H1 (cell line): Measurements from ENCODE around the gene YOD1. TPM values are rescaled to one million over a fixed set of nuclear protein-coding genes. Genes with fewer than 3 reads are reported as not detected.

ENCODE experiments used
- CTCF ChIA-PET: fragments of 300-600 bp; sonication (Branson Sonifier 250); formaldehyde crosslinking; loops from one replicate; lab custom pipeline; 2021; ENCODE audit not compliant: partially characterized antibody; lab: Charles Lee
- POLR2A ChIA-PET: fragments of 300-600 bp; sonication (Branson Sonifier 250); formaldehyde crosslinking; loops from one replicate; lab custom pipeline; 2021; ENCODE audit warnings: inconsistent platforms; ENCODE audit not compliant: partially characterized antibody; lab: Charles Lee
- DNase-seq, 2 experiments: peaks; one replicate each; pipeline versions ENCODE4 v3.0.0 to v3.0.0-alpha.2; 2010 to 2022; ENCODE audit warnings: low spot score in 2 of 2, low read depth in 1 of 2, mixed read lengths in 1 of 2
- FAIRE-seq: peaks from 2 replicates; lab custom pipeline; 2011; peaks lifted over from hg19 to GRCh38; lab: Jason Lieb, UNC
- H2AFZ ChIP-seq: 2 replicates; pipeline ENCODE4 v1.8.1; 2012; ENCODE audit warnings: low read length, inconsistent platforms
- H2AK5ac ChIP-seq: 2 replicates; pipeline ENCODE4 v1.6.1; 2013; ENCODE audit warnings: low read depth, low read length
- H2BK120ac ChIP-seq: replicated peaks from 2 replicates; pipeline ENCODE3; 2013; ENCODE audit warnings: low read depth, low read length, inconsistent platforms
- H2BK12ac ChIP-seq: 2 replicates; pipeline ENCODE4 v1.6.1; 2013; ENCODE audit warnings: low read depth, low read length
- H2BK15ac ChIP-seq: 2 replicates; pipeline ENCODE4 v1.6.1; 2013; ENCODE audit warnings: low read length
- H2BK20ac ChIP-seq: 2 replicates; pipeline ENCODE4 v1.6.1; 2013; ENCODE audit warnings: low read length
- H2BK5ac ChIP-seq: 2 replicates; pipeline ENCODE4 v1.6.1; 2013; ENCODE audit warnings: low read depth, low read length
- H3K14ac ChIP-seq: 2 replicates; pipeline ENCODE4 v1.6.1; 2013; ENCODE audit warnings: inconsistent platforms; ENCODE audit not compliant: insufficient read length
- H3K18ac ChIP-seq: 2 replicates; pipeline ENCODE4 v1.6.1; 2013; ENCODE audit warnings: low read length; ENCODE audit errors: extremely low read depth
- H3K23ac ChIP-seq: 2 replicates; pipeline ENCODE4 v1.6.1; 2013; ENCODE audit warnings: inconsistent platforms; ENCODE audit not compliant: insufficient read length
- H3K23me2 ChIP-seq: 2 replicates; pipeline ENCODE4 v1.6.1; 2013; ENCODE audit warnings: low read depth, low read length
- H3K27ac ChIP-seq: 2 replicates; pipeline ENCODE4 v1.6.1; 2011; ENCODE audit warnings: low read depth, low read length, inconsistent platforms
- H3K27me3 ChIP-seq, 4 experiments: replicated peaks in 1 of 4; 1 replicate in 1 of 4; 2 replicates in 3 of 4; pipeline versions ENCODE4 v1.6.1 to v1.8.1; 2011 to 2013; ENCODE audit warnings: low read length in 3 of 4, mild to moderate bottlenecking in 3 of 4, inconsistent platforms in 2 of 4, mixed read lengths in 2 of 4, moderate library complexity in 1 of 4; ENCODE audit not compliant: control insufficient read depth in 3 of 4, insufficient read depth in 3 of 4; ENCODE audit errors: extremely low read depth in 1 of 4
- H3K36me3 ChIP-seq, 4 experiments: 2 replicates each; pipeline versions ENCODE4 v1.6.1 to v1.8.1; 2011 to 2013; ENCODE audit warnings: mild to moderate bottlenecking in 4 of 4, low read length in 3 of 4, moderate library complexity in 2 of 4, control low read depth in 1 of 4, inconsistent platforms in 1 of 4; ENCODE audit not compliant: insufficient read depth in 4 of 4, control insufficient read depth in 2 of 4
- H3K4ac ChIP-seq: replicated peaks from 2 replicates; pipeline ENCODE3; 2013; ENCODE audit warnings: low read length, low read depth, mixed read lengths, inconsistent platforms; ENCODE audit not compliant: insufficient read length
- H3K4me1 ChIP-seq, 4 experiments: replicated peaks in 1 of 4; 1 replicate in 1 of 4; 2 replicates in 3 of 4; pipeline versions ENCODE4 v1.6.1 to v1.8.1; 2011 to 2013; ENCODE audit warnings: low read length in 3 of 4, inconsistent platforms in 2 of 4, mixed read lengths in 1 of 4; ENCODE audit not compliant: insufficient read depth in 4 of 4, control insufficient read depth in 3 of 4
- H3K4me2 ChIP-seq, 2 experiments: 2 replicates each; pipeline versions ENCODE4 v1.6.1 to v1.8.1; 2011 to 2013; ENCODE audit warnings: low read depth in 2 of 2, low read length in 2 of 2, control low read depth in 1 of 2, inconsistent platforms in 1 of 2, mild to moderate bottlenecking in 1 of 2; ENCODE audit not compliant: insufficient read depth in 1 of 2
- H3K4me3 ChIP-seq, 4 experiments: fragments of 200-600, 300-600 bp in 1 of 4; sonication (generic), shearing (Covaris generic), sonication (Bioruptor Twin) in 1 of 4; 2 replicates each; pipeline versions ENCODE4 v1.5.1 to v1.8.1; 2011 to 2016; ENCODE audit warnings: low read length in 4 of 4, low read depth in 3 of 4, control low read depth in 2 of 4, inconsistent platforms in 2 of 4, mild to moderate bottlenecking in 2 of 4, mixed read lengths in 1 of 4, moderate library complexity in 1 of 4; ENCODE audit not compliant: insufficient read depth in 2 of 4; ENCODE audit errors: extremely low read depth in 1 of 4
- H3K56ac ChIP-seq: replicated peaks from 2 replicates; pipeline ENCODE3; 2013; ENCODE audit warnings: low read depth, mild to moderate bottlenecking, mixed read lengths, low read length, inconsistent platforms; ENCODE audit not compliant: insufficient read length
- H3K79me1 ChIP-seq: 2 replicates; pipeline ENCODE4 v1.6.1; 2013; ENCODE audit warnings: low read depth, low read length, control low read depth
- H3K79me2 ChIP-seq, 2 experiments: 2 replicates each; pipeline versions ENCODE4 v1.6.1 to v1.8.1; 2012 to 2013; ENCODE audit warnings: low read length in 2 of 2, mild to moderate bottlenecking in 2 of 2, inconsistent platforms in 1 of 2; ENCODE audit not compliant: insufficient read depth in 2 of 2, control insufficient read depth in 1 of 2
- H3K9ac ChIP-seq, 4 experiments: replicated peaks in 1 of 4; 1 replicate in 1 of 4; 2 replicates in 3 of 4; pipeline versions ENCODE4 v1.6.1 to v1.8.1; 2011 to 2013; ENCODE audit warnings: low read depth in 3 of 4, low read length in 3 of 4, control low read depth in 2 of 4, mild to moderate bottlenecking in 2 of 4, moderate library complexity in 2 of 4, inconsistent platforms in 1 of 4; ENCODE audit errors: extremely low read depth in 1 of 4
- H3K9me3 ChIP-seq, 2 experiments: 2 replicates each; pipeline versions ENCODE4 v1.6.1 to v1.8.1; 2012 to 2013; ENCODE audit warnings: mild to moderate bottlenecking in 2 of 2, moderate library complexity in 2 of 2, control low read depth in 1 of 2, inconsistent platforms in 1 of 2, low read depth in 1 of 2, low read length in 1 of 2, mixed read lengths in 1 of 2; ENCODE audit not compliant: insufficient read depth in 2 of 2
- H4K20me1 ChIP-seq, 2 experiments: replicated peaks in 1 of 2; 2 replicates each; pipeline versions ENCODE3 to v1.8.1; 2011 to 2013; ENCODE audit warnings: inconsistent platforms in 2 of 2, low read length in 2 of 2, mild to moderate bottlenecking in 1 of 2; ENCODE audit not compliant: insufficient read depth in 2 of 2, control insufficient read depth in 1 of 2
- H4K5ac ChIP-seq: 2 replicates; pipeline ENCODE4 v1.6.1; 2013; ENCODE audit warnings: low read length, low read depth, mixed read lengths, inconsistent platforms; ENCODE audit not compliant: insufficient read length
- H4K8ac ChIP-seq: 2 replicates; pipeline ENCODE4 v1.8.0; 2013; ENCODE audit warnings: mild to moderate bottlenecking, moderate library complexity, low read length, inconsistent platforms; ENCODE audit not compliant: insufficient read depth; ENCODE audit errors: extremely low read depth
- H4K91ac ChIP-seq: replicated peaks from 2 replicates; pipeline ENCODE3; 2013; ENCODE audit warnings: low read length, mixed read lengths, inconsistent platforms; ENCODE audit not compliant: insufficient read length
- CBX5 ChIP-seq: fragments of 300-800, 300-1000 bp; sonication (generic); IDR thresholded peaks from 2 replicates; pipeline ENCODE4 v1.7.1; 2016; ENCODE audit warnings: antibody characterized with exemption, low read length, low read depth
- CBX8 ChIP-seq: fragments of 300-800, 300-1000 bp; sonication (generic); IDR thresholded peaks from 2 replicates; pipeline ENCODE4 v1.7.1; 2016; ENCODE audit warnings: low read depth, low read length, borderline replicate concordance
- CTBP2 ChIP-seq: IDR thresholded peaks from 2 replicates; pipeline ENCODE4 v1.7.0; 2011; ENCODE audit warnings: borderline replicate concordance, mild to moderate bottlenecking, moderate library complexity, mixed read lengths, low read length; ENCODE audit not compliant: insufficient read depth, insufficient read length
- EGR1 ChIP-seq: IDR thresholded peaks from 2 replicates; pipeline ENCODE4 v1.6.1; 2011; ENCODE audit warnings: low read depth, low read length, borderline replicate concordance
- EZH2 ChIP-seq: fragments of 200-600 bp; sonication (generic); IDR thresholded peaks from 2 replicates; pipeline ENCODE4 v1.7.1; 2012; ENCODE audit warnings: low read depth, mild to moderate bottlenecking, moderate library complexity, low read length, inconsistent platforms; ENCODE audit not compliant: severe bottlenecking
- JUN ChIP-seq: IDR thresholded peaks from 2 replicates; pipeline ENCODE4 v1.6.1; 2011; ENCODE audit warnings: low read depth, mild to moderate bottlenecking, improper control_type of control experiment, low read length
- JUND ChIP-seq: IDR thresholded peaks from 2 replicates; pipeline ENCODE4 v1.6.1; 2011; ENCODE audit warnings: mild to moderate bottlenecking, improper control_type of control experiment, low read length
- PHF8 ChIP-seq: fragments of 200-600 bp; sonication (generic); conservative IDR thresholded peaks from 2 replicates; pipeline ENCODE4 v1.7.1; 2012; ENCODE audit warnings: low read depth, mild to moderate bottlenecking, inconsistent platforms, low read length, moderate library complexity
- RFX5 ChIP-seq: IDR thresholded peaks from 2 replicates; pipeline ENCODE4 v1.6.1; 2011; ENCODE audit warnings: low read depth, low read length, improper control_type of control experiment, borderline replicate concordance
- SAP30 ChIP-seq: fragments of 300-600 bp; sonication (generic); IDR thresholded peaks from 2 replicates; pipeline ENCODE4 v1.7.1; 2012; ENCODE audit warnings: low read length, moderate library complexity, mild to moderate bottlenecking, inconsistent platforms; ENCODE audit not compliant: insufficient read depth, insufficient replicate concordance
- SIN3A ChIP-seq, 2 experiments: IDR thresholded peaks in 1 of 2; conservative IDR thresholded peaks in 1 of 2; 2 replicates each; pipeline ENCODE4 v1.6.1; 2011 to 2012; ENCODE audit warnings: low read length in 2 of 2, improper control_type of control experiment in 1 of 2, low read depth in 1 of 2, mild to moderate bottlenecking in 1 of 2
- SP1 ChIP-seq: IDR thresholded peaks from 2 replicates; pipeline ENCODE4 v1.6.1; 2011; ENCODE audit warnings: low read depth, low read length
- SP4 ChIP-seq: IDR thresholded peaks from 2 replicates; pipeline ENCODE4 v1.6.1; 2012; ENCODE audit warnings: low read length, inconsistent platforms
- ZNF274 ChIP-seq: IDR thresholded peaks from 2 replicates; pipeline ENCODE4 v1.7.0; 2012; ENCODE audit warnings: low read length, borderline replicate concordance; ENCODE audit errors: extremely low read depth
- WGBS, 2 experiments: shearing (Covaris generic) in 1 of 2; methylation state at CpG; one replicate each; pipeline versions ENCODE4 v1.1.6 to v1.1.7; 2013 to 2015; ENCODE audit warnings: low lambda C conversion rate in 2 of 2, mixed read lengths in 2 of 2, inconsistent platforms in 1 of 2, low coverage in 1 of 2, missing lambda C conversion rate in 1 of 2; ENCODE audit not compliant: insufficient replicate concordance in 2 of 2, insufficient coverage in 1 of 2, insufficient read length in 1 of 2; ENCODE audit errors: extremely low coverage in 1 of 2, missing lambda C conversion rate in 1 of 2; 5-methylcytosine and 5-hydroxymethylcytosine counted together
- polyA plus RNA-seq, 7 experiments: library from polyadenylated mRNA; depleted of rRNA in 3 of 7; stranded (reverse) in 5 of 7; unstranded in 2 of 7; fragments of >200 nt in 5 of 7; fragments of 200-250 nt in 2 of 7; gene quantifications; 1 replicate in 5 of 7; 2 replicates in 1 of 7; 4 replicates in 1 of 7; pipeline versions ENCODE4 v1.2.1 to v1.2.3, GENCODE V29; 2011 to 2013; ENCODE audit warnings: missing spikeins in 2 of 7, mixed read lengths in 2 of 7
- total RNA-seq: library from RNA; stranded (reverse); fragmentation: NEBNext Ultra II Directional; extraction: Animal tissue kit (Norgen Biotek cat#: 25700); gene quantifications from 2 replicates; pipeline ENCODE4 v1.2.1, GENCODE V29; 2021

YOD1 gene
- total and polyA plus RNA-seq, 2 of the 8 experiments (the other 6 are each of a cell fraction or from before 2014, with no cell fraction given), result 1.9 to 11.8 TPM

- no peak overlapping the region for H2AFZ ChIP-seq
- H2AK5ac ChIP-seq, result no peak overlapping the region
- no peak overlapping the region for H3K56ac ChIP-seq
- H3K23me2 ChIP-seq, result no peaks in the 10 kb centered on the region
- no peak overlapping the region for H2BK20ac ChIP-seq
- H3K9me3 ChIP-seq, result no peaks in the 10 kb centered on the region
- no peak overlapping the region for H3K23ac ChIP-seq
- H2BK120ac ChIP-seq, result no peak overlapping the region
- H3K79me1 ChIP-seq, result no peaks in the 10 kb centered on the region
- H4K8ac ChIP-seq, result no peak overlapping the region
- ChIA-PET CTCF (interaction anchor here (0.8 to 6.1 kb wide), 6 partner anchors 10 to 118 kb away, joined by 3 to 40 read pairs (median 4); partner anchors contain the start of gene YOD1), POLR2A (interaction anchor here (1.2 to 1.6 kb wide), 3 partner anchors 8 to 22 kb away, joined by 3 to 4 read pairs (median 3); partner anchors contain the start of gene PFKFB2)
- no peak overlapping the region for H2BK15ac ChIP-seq
- H4K91ac ChIP-seq, result no peak overlapping the region
- no peak overlapping the region for H2BK12ac ChIP-seq
- no peak overlapping the region for H4K5ac ChIP-seq
- no peaks in the 10 kb centered on the region for H3K27me3 ChIP-seq
- no peak overlapping the region for H3K4me3 ChIP-seq
- no peak overlapping the region for H3K18ac ChIP-seq
- no peaks in the 10 kb centered on the region for H3K36me3 ChIP-seq
- peaks cover 4 to 21% (median 13%) of the 10 kb centered on the region in 4 experiments for H3K4me1 ChIP-seq
- no peak for DNase-seq
- H3K14ac ChIP-seq, result no peak overlapping the region
- no peaks in the 10 kb centered on the region for H4K20me1 ChIP-seq
- FAIRE-seq, result no peak
- H3K27ac ChIP-seq, result no peak overlapping the region
- no peak overlapping the region; a peak in 1 of 4 replicates for H3K4me2 ChIP-seq
- 88% methylated on average over 5 of the region's 5 CpGs; no CpG with 5 or more reads in 1 of the 2 experiments for WGBS, 2 experiments
- H2BK5ac ChIP-seq, result no peak overlapping the region
- no peak overlapping the region for H3K4ac ChIP-seq
- H3K79me2 ChIP-seq, result no peaks in the 10 kb centered on the region
- no peak overlapping the region for H3K9ac ChIP-seq
- TF ChIP-seq SIN3A (conservative IDR thresholded peaks at IDR 0.05 in 1 of 2, IDR thresholded peaks at IDR 0.05 in 1 of 2; ENCODE audit: low read depth in 1 of 2, low read length in 2 of 2) (no peak), SP4 (no peak), JUND (no peak), EGR1 (no peak), CBX8 (no peak), JUN (no peak), ZNF274 (no peak), CBX5 (no peak), EZH2 (no peak), SAP30 (no peak), CTBP2 (no peak), RFX5 (no peak), PHF8 (no peak), SP1 (no peak)
These were observed 20.4 kb downstream of the YOD1 start for GRCh38 chr1:207030522-207031009.
